K562 (cell line): Measurements from ENCODE around the gene PIKFYVE. TPM values are rescaled to one million over a fixed set of nuclear protein-coding genes. Genes with fewer than 3 reads are reported as not detected.

ENCODE experiments used
- BHLHE40 ChIP-seq: IDR thresholded peaks from 2 replicates; pipeline ENCODE4 v1.6.1; 2011; ENCODE audit warnings: low read length, improper control_type of control experiment
- BRD4 ChIP-seq: fragments of 200-600 bp; sonication (generic); IDR thresholded peaks from 2 replicates; pipeline ENCODE4 v1.6.1; 2017; ENCODE audit warnings: inconsistent platforms
- CC2D1A ChIP-seq: fragments of 450-650 bp; IDR thresholded peaks from 2 replicates; pipeline ENCODE4 v1.6.1; 2017; ENCODE audit warnings: mild to moderate bottlenecking
- CTBP1 ChIP-seq: fragments of 450-650 bp; IDR thresholded peaks from 2 replicates; pipeline ENCODE4 v1.6.1; 2016; ENCODE audit warnings: borderline replicate concordance
- CXXC5 ChIP-seq: fragments of 250-450 bp; sonication (Bioruptor Pico); IDR thresholded peaks from 2 replicates; pipeline ENCODE4 v1.8.0; 2022; ENCODE audit warnings: inconsistent platforms, mild to moderate bottlenecking, moderate library complexity
- GABPA ChIP-seq: fragments of 200-800 bp; sonication (Bioruptor generic); conservative IDR thresholded peaks from 2 replicates; pipeline ENCODE4 v1.6.1; 2016; ENCODE audit warnings: low read depth, missing genetic modification characterization, missing compliant biosample characterization
- HDAC2 ChIP-seq: fragments of 450-650 bp; IDR thresholded peaks from 2 replicates; pipeline ENCODE4 v1.6.1; 2016; ENCODE audit warnings: mild to moderate bottlenecking
- HDAC6 ChIP-seq: IDR thresholded peaks from 2 replicates; pipeline ENCODE4 v1.6.1; 2012; ENCODE audit warnings: low read depth, mild to moderate bottlenecking, control low read depth, inconsistent platforms, low read length, moderate library complexity
- HMGN3 ChIP-seq: IDR thresholded peaks from 2 replicates; pipeline ENCODE4 v1.6.1; 2011; ENCODE audit warnings: borderline replicate concordance, low read depth, mild to moderate bottlenecking, mixed read lengths, low read length; ENCODE audit not compliant: insufficient read length; ENCODE audit errors: extremely low read depth
- HNRNPL ChIP-seq: fragments of 200-400 bp; formaldehyde crosslinking; IDR thresholded peaks from 2 replicates; pipeline ENCODE4 v1.6.1; 2017; ENCODE audit warnings: low read depth, mild to moderate bottlenecking, low read length
- MAZ ChIP-seq, 2 experiments: fragments of 450-650 bp in 1 of 2; sonication (generic) in 1 of 2; formaldehyde crosslinking; IDR thresholded peaks in 1 of 2; conservative IDR thresholded peaks in 1 of 2; 2 replicates each; pipeline versions ENCODE4 v1.4.0 to v1.5.0; 2020; ENCODE audit warnings: mild to moderate bottlenecking in 1 of 2, missing genetic modification reagents in 1 of 2
- NFRKB ChIP-seq: fragments of 450-650 bp; IDR thresholded peaks from 2 replicates; pipeline ENCODE4 v1.6.1; 2016; ENCODE audit warnings: low read depth
- PHF8 ChIP-seq: fragments of 200-600 bp; sonication (generic); IDR thresholded peaks from 2 replicates; pipeline ENCODE4 v1.6.1; 2012; ENCODE audit warnings: mixed run types, mild to moderate bottlenecking, inconsistent platforms, low read length, moderate library complexity, borderline replicate concordance
- RB1 ChIP-seq: fragments of 450-650 bp; IDR thresholded peaks from 2 replicates; pipeline ENCODE4 v1.6.1; 2017; ENCODE audit warnings: low read depth, mild to moderate bottlenecking
- SP1 ChIP-seq: sonication (generic); formaldehyde crosslinking; IDR thresholded peaks from 2 replicates; pipeline ENCODE4 v1.8.1; 2022; ENCODE audit warnings: mild to moderate bottlenecking, missing genetic modification reagents
- TAF7 ChIP-seq: fragments of 450-650 bp; IDR thresholded peaks from 2 replicates; pipeline ENCODE4 v1.6.1; 2016; ENCODE audit warnings: missing genetic modification characterization, missing compliant biosample characterization
- TBP ChIP-seq: optimal IDR thresholded peaks from 2 replicates; pipeline ENCODE3; 2011; ENCODE audit warnings: low read depth, low read length, improper control_type of control experiment
- TEAD2 ChIP-seq: fragments of 450-650 bp; IDR thresholded peaks from 2 replicates; pipeline ENCODE4 v1.6.1; 2016; ENCODE audit warnings: missing genetic modification characterization, control low read depth, missing compliant biosample characterization
- TRIM24 ChIP-seq, 2 experiments: fragments of 450-650 bp; IDR thresholded peaks; 2 replicates each; pipeline ENCODE4 v1.6.1; 2016
- ZNF354B ChIP-seq: fragments of 250-450 bp; sonication (Bioruptor Pico); IDR thresholded peaks from 2 replicates; pipeline ENCODE4 v1.4.0; 2020
- polyA plus RNA-seq, 8 experiments: library from polyadenylated mRNA; depleted of rRNA in 4 of 8; stranded (reverse) in 5 of 8; unstranded in 3 of 8; fragments of >200 nt; fragmentation: Nextera tagmentation in 2 of 8; fragmentation: Illumina TruSeq in 1 of 8; extraction: Ambion mirVana in 2 of 8; extraction: Trizol in 1 of 8; gene quantifications; 2 replicates each; pipeline versions ENCODE4 v1.2.1 to v1.2.3, GENCODE V29; 2011 to 2014; ENCODE audit warnings: inconsistent platforms in 1 of 8, missing spikeins in 1 of 8
- total RNA-seq, 7 experiments: library from RNA; depleted of rRNA in 6 of 7; stranded (reverse); fragments of >200 nt in 6 of 7; fragmentation: Illumina TruSeq in 2 of 7; extraction: Trizol in 2 of 7; gene quantifications; 2 replicates each; pipeline versions ENCODE4 v1.2.1 to v1.2.3, GENCODE V29; 2011 to 2021; ENCODE audit warnings: low replicate concordance in 1 of 7
- TF ChIP-seq, protein P1 (sequence below): fragments of 250-450 bp; sonication (Bioruptor Pico); IDR thresholded peaks from 2 replicates; pipeline ENCODE4 v1.8.0; 2021; ENCODE audit warnings: moderate library complexity, mild to moderate bottlenecking, inconsistent platforms
- TF ChIP-seq, protein P2 (sequence below), 2 experiments: fragments of 200-800 bp in 1 of 2; sonication (Bioruptor generic) in 1 of 2; sonication (generic) in 1 of 2; formaldehyde crosslinking in 1 of 2; IDR thresholded peaks in 1 of 2; conservative IDR thresholded peaks in 1 of 2; 2 replicates each; pipeline versions ENCODE4 v1.5.0 to v1.6.1; 2016 to 2020; ENCODE audit warnings: missing compliant biosample characterization in 1 of 2, missing genetic modification characterization in 1 of 2, missing genetic modification reagents in 1 of 2
- TF ChIP-seq, protein P3 (sequence below): sonication (generic); formaldehyde crosslinking; IDR thresholded peaks from 2 replicates; pipeline ENCODE4 v1.8.0; 2022; ENCODE audit warnings: missing genetic modification reagents, mild to moderate bottlenecking, moderate library complexity, borderline replicate concordance

PIKFYVE gene
- total and polyA plus RNA-seq, 9 of the 15 experiments (the other 6 are each of a cell fraction or from before 2014, with no cell fraction given) = 3.6 to 25.6 (median 16.7) TPM

DNA sequence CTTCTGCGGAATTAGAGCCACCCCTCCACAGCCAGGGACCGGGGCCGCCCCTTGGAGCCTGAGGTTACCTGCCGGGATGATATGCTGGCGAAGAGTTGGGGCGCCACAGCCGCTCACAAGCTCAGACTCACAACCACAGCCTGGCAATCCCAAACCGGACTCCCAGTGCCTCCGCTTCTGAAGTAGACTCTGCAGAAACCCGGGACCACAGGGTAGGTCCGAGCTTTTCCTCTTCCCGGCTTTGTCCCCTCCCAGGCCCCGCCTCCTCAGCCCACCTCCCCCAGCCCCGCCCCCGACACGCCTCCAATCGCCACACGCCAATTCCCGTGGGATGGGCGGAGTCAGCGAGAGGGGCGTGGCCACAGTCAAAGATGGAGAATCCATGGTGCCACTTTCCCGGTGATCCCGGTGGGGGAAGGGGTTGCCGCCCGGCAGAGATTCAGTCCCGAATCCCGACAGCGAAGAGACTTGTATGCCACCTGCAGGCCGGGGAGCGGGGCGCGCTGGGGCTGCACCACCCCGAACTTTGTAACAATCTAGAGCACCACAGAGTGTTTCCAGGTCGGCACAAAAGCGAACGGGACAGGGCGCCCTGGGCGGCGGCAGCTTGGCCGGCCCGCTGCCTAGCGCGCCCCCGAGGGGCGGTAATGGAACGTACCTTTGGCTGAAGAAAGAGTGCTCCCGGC lies 11.0 kb upstream of the PIKFYVE start, which contains the start of gene IDH1 (continued):
- TF ChIP-seq HDAC6 (no peak), SP1 (CRISPR knock-in tag) (peak; percentile 38), PHF8 (peak; percentile 62; the same call in 1 of the 2 replicates), ZNF354B (CRISPR knock-in tag) (no peak), RB1 (peak; percentile 13; the same call in 1 of the 2 replicates), MAZ (CRISPR knock-in tag; conservative IDR thresholded peaks at IDR 0.05 in 1 of 2, IDR thresholded peaks at IDR 0.05 in 1 of 2) (peak; percentile 31 to 55; a peak in 1 of 4 replicates), GABPA (tag) (peak; percentile 45; the same call in 1 of the 2 replicates), HNRNPL (no peak), HDAC2 (0 out of 2 replicates have a peak, but pooled peaks have one; percentile 39), TBP (peak; percentile 49), TAF7 (tag) (peak; percentile 36; the same call in 1 of the 2 replicates), BHLHE40 (0 out of 2 replicates have a peak, but pooled peaks have one; percentile 17), CXXC5 (CRISPR knock-in tag) (peak; percentile 43; the same call in 1 of the 2 replicates), HMGN3 (peak; percentile 60), CC2D1A (no peak), TEAD2 (tag) (no peak), BRD4 (no peak), CTBP1 (peak; percentile 46; the same call in 1 of the 2 replicates), TRIM24 (IDR thresholded peaks at IDR 0.05) (no peak), NFRKB (peak; percentile 1; the same call in 1 of the 2 replicates)
- TF ChIP-seq, protein P1, sequence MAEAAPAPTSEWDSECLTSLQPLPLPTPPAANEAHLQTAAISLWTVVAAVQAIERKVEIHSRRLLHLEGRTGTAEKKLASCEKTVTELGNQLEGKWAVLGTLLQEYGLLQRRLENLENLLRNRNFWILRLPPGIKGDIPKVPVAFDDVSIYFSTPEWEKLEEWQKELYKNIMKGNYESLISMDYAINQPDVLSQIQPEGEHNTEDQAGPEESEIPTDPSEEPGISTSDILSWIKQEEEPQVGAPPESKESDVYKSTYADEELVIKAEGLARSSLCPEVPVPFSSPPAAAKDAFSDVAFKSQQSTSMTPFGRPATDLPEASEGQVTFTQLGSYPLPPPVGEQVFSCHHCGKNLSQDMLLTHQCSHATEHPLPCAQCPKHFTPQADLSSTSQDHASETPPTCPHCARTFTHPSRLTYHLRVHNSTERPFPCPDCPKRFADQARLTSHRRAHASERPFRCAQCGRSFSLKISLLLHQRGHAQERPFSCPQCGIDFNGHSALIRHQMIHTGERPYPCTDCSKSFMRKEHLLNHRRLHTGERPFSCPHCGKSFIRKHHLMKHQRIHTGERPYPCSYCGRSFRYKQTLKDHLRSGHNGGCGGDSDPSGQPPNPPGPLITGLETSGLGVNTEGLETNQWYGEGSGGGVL (CRISPR knock-in tag) = no peak
- TF ChIP-seq, protein P2, sequence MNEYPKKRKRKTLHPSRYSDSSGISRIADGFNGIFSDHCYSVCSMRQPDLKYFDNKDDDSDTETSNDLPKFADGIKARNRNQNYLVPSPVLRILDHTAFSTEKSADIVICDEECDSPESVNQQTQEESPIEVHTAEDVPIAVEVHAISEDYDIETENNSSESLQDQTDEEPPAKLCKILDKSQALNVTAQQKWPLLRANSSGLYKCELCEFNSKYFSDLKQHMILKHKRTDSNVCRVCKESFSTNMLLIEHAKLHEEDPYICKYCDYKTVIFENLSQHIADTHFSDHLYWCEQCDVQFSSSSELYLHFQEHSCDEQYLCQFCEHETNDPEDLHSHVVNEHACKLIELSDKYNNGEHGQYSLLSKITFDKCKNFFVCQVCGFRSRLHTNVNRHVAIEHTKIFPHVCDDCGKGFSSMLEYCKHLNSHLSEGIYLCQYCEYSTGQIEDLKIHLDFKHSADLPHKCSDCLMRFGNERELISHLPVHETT (CRISPR knock-in tag; conservative IDR thresholded peaks at IDR 0.05 in 1 of 2, IDR thresholded peaks at IDR 0.05 in 1 of 2) = 0 out of 4 replicates have a peak, but pooled peaks of 1 of the 2 experiments have one; percentile 45
- TF ChIP-seq, protein P3, sequence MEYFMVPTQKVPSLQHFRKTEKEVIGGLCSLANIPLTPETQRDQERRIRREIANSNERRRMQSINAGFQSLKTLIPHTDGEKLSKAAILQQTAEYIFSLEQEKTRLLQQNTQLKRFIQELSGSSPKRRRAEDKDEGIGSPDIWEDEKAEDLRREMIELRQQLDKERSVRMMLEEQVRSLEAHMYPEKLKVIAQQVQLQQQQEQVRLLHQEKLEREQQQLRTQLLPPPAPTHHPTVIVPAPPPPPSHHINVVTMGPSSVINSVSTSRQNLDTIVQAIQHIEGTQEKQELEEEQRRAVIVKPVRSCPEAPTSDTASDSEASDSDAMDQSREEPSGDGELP (CRISPR knock-in tag) = peak; percentile 49; the same call in 1 of the 2 replicates
